ENCODE measurements around the gene CALHM1. TPM values are rescaled to one million over a fixed set of nuclear protein-coding genes. Genes with fewer than 3 reads are reported as not detected.
A peak's percentile ranks its signal among the peaks of the same experiment; 100 is the strongest.
"Not testable (repeated sequence)": the region's sequence is repeated elsewhere in the genome, so short reads cannot be mapped to it uniquely, and the experiment has no call there.

Gene CALHM1
- total RNA-seq (ENCODE audit: low replicate concordance): 0.17 TPM in 1 of 2 replicates, not detected in the other
- long read RNA-seq: 0 reads

- H3K27me3 Mint-ChIP-seq: no peaks in the 10 kb centered on the region
- H3K4me3 Mint-ChIP-seq: no peak within 1 kb of the TSS
- H3K9me3 Mint-ChIP-seq: no peaks in the 10 kb centered on the region
- no peak within 1 kb of the TSS for H3K27ac Mint-ChIP-seq
- TF ChIP-seq CTCF (conservative IDR thresholded peaks at IDR 0.05): no peak
- peaks cover 8% of the 10 kb centered on the region for H3K4me1 Mint-ChIP-seq (ENCODE audit: unreplicated experiment)
- no peaks in the 10 kb centered on the region for H3K36me3 Mint-ChIP-seq
- no peak for DNase-seq (ENCODE audit: extremely low spot score, unreplicated experiment)
These were observed at the start of gene CALHM1 for GRCh38 chr10:103458720-103459119. Gene CALHM1, minus strand, starts transcription at chr10:103458900. Its CDS starts 149 bp downstream, at chr10:103458751.

- Mint-ChIP-seq H3K27me3 (no peaks in the 10 kb centered on the region), H3K4me3 (peak overlapping the region; percentile 67), H3K36me3 (no peaks in the 10 kb centered on the region), H3K4me1 (ENCODE audit: unreplicated experiment) (peaks cover 44% of the 10 kb centered on the region), H3K9me3 (peaks cover 4% of the 10 kb centered on the region), H3K27ac (peak overlapping the region; percentile 92)
- no peak for DNase-seq (ENCODE audit: extremely low spot score, unreplicated experiment)
- no peak for TF ChIP-seq CTCF (conservative IDR thresholded peaks at IDR 0.05)
These were observed 48.8 kb upstream of the CALHM1 start for GRCh38 chr10:103507235-103508191.

- Mint-ChIP-seq H3K4me3 (no peak overlapping the region), H3K4me1 (ENCODE audit: unreplicated experiment) (peaks cover 39% of the 10 kb centered on the region), H3K36me3 (no peaks in the 10 kb centered on the region), H3K27me3 (no peaks in the 10 kb centered on the region), H3K27ac (peak overlapping the region; percentile 48), H3K9me3 (no peaks in the 10 kb centered on the region)
- DNase-seq (ENCODE audit: extremely low spot score, unreplicated experiment): no peak
- no peak for TF ChIP-seq CTCF (conservative IDR thresholded peaks at IDR 0.05)
These were observed 47.4 kb upstream of the CALHM1 start for GRCh38 chr10:103506061-103506460.

DNA sequence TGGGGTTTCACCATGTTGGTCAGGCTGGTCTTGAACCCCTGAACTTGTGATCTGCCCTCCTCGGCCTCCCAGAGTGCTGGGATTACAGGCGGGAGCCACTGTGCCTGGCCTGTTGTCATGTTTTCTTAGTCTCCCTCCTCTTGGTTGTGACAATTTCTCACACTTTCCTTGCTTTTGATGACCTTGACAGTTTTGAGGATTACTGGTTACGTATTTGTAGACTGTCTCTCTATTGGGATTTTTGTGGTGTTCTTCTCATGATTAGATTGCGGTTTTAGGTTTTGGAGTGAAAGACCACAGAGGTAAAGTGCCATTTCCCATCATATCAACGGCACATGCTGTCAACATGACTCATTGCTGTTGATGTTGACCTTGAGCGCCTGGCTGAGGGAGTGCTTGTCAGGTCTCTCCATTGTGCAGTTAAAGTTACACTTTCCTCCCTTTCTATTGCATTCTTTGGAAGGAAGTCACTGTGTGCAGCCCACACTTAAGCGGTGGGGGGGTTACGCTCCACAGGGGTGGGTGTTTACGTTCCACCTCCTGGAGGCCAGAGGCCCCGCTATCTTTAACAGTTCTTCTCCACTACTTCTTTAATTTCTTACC lies 45.6 kb upstream of the CALHM1 start:
- TF ChIP-seq CTCF (conservative IDR thresholded peaks at IDR 0.05): no peak
- DNase-seq (ENCODE audit: extremely low spot score, unreplicated experiment): no peak
- Mint-ChIP-seq H3K4me3 (peak overlapping the region; percentile 27), H3K27me3 (peaks cover 7% of the 10 kb centered on the region), H3K9me3 (no peaks in the 10 kb centered on the region), H3K4me1 (ENCODE audit: unreplicated experiment) (peaks cover 44% of the 10 kb centered on the region), H3K36me3 (no peaks in the 10 kb centered on the region), H3K27ac (peak overlapping the region; percentile 68)

GRCh38 chr10:103503777-103504176 lies 45.1 kb upstream of the CALHM1 start:
- not testable (repeated sequence) for H3K9me3 Mint-ChIP-seq; H3K36me3 Mint-ChIP-seq; H3K4me3 Mint-ChIP-seq; H3K27me3 Mint-ChIP-seq; DNase-seq (ENCODE audit: extremely low spot score, unreplicated experiment)
- peaks cover 44% of the 10 kb centered on the region for H3K4me1 Mint-ChIP-seq (ENCODE audit: unreplicated experiment)
- peak overlapping the region; percentile 68 for H3K27ac Mint-ChIP-seq

Measured in type B pancreatic cell (in vitro differentiated cells).